Nucleus accumbens (tissue), 56 donors: ENCODE measurements around the gene EN1.

ENCODE experiments used
- DNase-seq, 56 donors: peaks; one replicate each; lab custom pipeline; 2025; lab: John Stamatoyannopoulos, UW

Gene EN1

DNA sequence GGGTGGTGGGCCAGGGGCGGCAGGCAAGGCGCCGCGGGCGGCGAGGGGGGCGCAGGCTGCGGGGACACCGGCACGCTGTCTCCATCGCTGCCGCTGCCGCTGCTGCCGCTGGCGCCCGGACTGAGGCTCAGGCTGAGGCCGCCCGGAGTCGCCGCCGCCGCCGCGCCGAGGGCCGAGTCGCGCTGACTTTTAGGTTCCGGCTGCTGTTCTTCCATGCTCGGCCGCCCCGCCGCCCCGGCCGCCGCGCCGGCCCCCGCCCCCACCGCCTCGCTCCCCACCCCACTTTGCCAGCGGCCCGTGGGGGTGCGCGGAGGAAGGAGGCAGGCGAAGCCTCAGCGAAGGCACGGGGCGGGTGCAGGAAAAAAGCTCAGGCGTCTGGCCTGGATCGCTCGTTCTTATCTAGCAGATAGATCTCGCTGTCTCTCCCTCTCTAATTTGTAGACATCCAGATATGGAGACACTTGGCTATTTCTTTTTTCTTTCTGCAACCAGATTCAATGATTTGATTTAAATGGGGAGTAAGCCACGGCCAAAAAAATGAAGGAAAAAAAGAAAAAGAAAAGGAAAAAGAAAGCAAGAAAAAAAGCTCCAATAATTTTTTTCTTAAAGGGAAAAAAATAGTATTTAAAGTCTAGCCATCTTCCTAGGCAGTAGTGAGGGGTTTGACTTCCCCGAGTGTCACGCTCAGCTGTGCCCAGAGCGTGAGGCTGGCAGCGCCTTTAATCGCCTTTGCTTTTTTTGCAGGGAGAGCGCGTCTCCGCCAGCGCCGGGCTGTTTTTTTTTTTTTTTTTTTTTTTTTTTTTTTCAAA lies at the start of gene EN1:
TSS of gene EN1 (minus strand) at position 696 of the 809 bp plus-strand sequence. CDS start at position 215, 481 bp downstream.
- no peak for DNase-seq

GRCh38 chr2:118893100-118893499 lies 45.7 kb upstream of the EN1 start:
- DNase-seq, result no peak

GRCh38 chr2:118889995-118890394 lies 42.5 kb upstream of the EN1 start:
- no peak for DNase-seq

DNA sequence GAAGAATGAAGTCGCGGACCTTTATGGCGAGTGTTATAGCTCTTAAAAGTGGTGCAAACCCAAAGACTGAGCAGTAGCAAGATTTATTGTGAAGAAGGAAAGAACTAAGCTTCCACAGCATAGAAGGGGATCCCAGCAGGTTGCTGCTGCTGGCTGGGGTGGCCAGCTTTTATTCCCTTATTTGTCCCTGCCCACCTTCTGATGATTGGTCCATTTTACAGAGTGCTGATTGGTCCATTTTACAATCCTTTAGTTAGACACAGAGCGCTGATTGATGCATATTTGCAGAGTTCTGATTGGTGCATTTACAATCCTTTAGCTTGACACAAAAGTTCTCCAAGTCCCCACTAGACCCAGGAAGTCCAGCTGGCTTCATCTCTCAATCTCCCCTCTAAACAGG lies 36.3 kb upstream of the EN1 start:
- DNase-seq, result no peak

- DNase-seq, result peak in 47 of 56 donors; percentile 4 to 74 (median 29)
These were observed 35.4 kb upstream of the EN1 start for GRCh38 chr2:118882693-118883336.

- peak in 32 of 56 donors; percentile 3 to 67 (median 22) for DNase-seq
These were observed 34.2 kb upstream of the EN1 start for GRCh38 chr2:118881490-118882129.

GRCh38 chr2:118880501-118880900 lies 33.1 kb upstream of the EN1 start:
- DNase-seq, result no peak

DNA sequence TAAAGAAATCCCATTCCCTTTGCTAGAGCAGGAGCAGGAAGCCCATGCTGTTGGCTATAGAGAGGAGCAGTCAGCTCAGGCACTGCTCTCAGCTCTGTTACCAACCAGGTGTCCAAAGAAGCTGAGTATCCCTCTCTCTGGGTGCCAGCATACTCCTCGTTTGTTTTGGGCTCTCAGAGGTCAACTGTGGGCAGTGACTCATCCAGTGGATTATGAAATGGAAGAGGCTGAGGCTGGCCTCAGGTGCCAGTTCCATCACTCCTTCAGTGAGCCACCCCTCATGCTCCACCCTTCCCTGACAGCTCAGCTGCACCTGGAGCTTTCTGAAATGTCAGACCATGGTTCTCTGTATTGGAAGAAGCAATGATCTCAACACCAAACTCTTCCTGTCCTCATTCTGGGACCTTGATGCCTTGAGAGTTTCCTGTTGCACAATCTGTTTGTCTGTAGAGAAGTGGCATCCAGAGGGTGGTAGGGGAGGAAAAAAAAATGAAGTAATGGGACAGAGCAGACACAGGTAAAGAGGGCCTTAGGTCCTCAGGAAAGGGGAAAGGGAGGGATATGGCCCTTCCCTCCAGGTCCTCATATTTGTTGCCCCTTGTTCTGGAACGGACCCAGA lies 31.2 kb upstream of the EN1 start:
- no peak for DNase-seq

GRCh38 chr2:118875318-118875717 lies 27.9 kb upstream of the EN1 start:
- DNase-seq, result no peak

GRCh38 chr2:118874324-118874723 lies 26.9 kb upstream of the EN1 start:
- no peak for DNase-seq

DNA sequence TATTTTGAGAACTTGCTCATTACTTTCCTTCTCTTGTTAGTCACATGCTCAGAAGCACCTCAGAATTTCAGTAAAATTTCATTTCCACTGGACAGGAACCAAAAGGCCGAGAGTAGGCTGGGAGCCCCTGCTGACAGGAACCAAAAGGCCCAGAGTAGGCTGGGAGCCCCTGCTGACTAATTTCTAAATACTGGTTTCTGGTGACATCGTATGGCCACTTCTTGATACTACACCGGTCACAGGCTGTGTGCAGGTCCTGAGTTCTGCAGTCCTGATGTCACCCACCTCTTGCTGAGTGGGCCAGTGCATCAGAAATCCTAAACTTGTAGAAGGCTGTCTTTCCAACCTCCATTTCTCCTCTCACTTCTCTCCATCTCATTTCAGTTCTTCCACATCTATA lies 17.7 kb upstream of the EN1 start:
- DNase-seq, result peak in 11 of 56 donors; percentile 2 to 44 (median 12)

GRCh38 chr2:118864207-118864606 lies 16.8 kb upstream of the EN1 start:
- DNase-seq, result no peak

DNA sequence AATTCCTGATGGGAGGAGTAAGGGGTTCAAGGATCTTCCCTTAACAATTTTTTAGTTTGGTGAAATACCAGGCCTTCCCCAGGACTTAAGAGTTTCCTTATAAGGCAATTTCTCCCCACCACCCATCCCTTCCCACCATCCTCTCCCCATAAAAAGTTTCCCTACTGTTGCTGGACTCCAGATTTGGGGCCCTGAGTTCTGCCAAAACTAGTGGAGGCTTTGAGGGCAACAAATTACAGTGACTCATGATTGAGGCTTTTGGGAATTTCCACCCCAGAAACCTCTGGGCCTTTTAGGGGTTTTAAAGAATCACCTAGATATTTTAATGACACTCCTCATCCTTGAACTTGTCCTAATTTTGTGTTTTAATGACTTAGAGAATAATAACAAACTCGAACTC lies 14.3 kb upstream of the EN1 start:
- DNase-seq, result no peak

DNA sequence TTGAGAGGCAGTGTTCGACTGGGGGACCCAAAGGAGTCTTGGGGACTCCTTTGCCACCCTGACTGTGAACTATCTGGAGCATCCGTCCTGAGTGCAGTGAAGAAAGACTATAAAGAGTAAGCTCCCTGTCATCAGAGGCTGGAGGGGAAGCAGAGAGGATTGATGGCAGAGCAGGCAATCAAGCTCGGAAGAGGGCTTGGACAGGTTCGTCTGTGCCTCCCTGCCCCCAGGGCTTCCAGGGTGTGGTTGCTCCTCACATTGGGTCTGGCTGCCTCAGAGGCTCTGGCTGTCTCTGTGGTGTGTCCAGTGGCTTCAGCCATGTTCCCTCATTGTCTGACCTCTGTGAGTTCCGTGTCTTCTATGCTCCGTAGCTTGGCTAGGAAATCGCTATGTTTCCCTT lies 13.8 kb upstream of the EN1 start:
- no peak for DNase-seq

- DNase-seq, result no peak
These were observed 13.1 kb upstream of the EN1 start for GRCh38 chr2:118860506-118860905.

DNA sequence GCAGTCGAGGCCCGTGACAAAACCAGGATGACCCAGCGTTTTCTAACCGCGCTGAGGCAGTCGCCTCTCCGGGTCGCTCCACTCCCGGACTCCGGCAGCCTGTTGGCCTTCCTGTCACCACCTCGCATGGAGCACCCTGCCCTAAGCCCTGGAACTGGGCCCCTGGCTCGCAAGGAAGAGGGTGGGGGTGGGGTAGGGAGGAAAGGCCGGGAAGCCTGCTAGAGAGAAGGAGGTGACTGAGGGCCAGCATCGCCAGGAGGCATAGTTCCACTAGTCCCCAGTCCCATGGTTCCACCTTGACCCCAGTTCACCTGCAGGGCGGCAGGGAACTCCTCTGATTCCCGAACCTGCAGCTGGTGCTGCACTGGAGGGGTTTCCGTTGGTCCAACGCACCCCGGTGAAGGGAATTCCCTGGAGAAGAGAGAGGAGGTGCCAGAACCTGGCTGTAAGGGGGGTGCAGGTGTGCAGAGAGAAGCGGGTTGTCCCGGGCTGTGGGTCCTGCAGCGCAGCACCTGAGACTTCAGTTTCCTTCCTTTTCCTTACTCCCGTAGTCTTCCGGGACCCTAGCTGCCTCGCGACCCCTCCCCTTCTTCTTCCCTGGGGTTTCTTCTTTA lies 11.8 kb upstream of the EN1 start:
- DNase-seq, result no peak

GRCh38 chr2:118858485-118859156 lies 11.2 kb upstream of the EN1 start:
- no peak for DNase-seq

DNA sequence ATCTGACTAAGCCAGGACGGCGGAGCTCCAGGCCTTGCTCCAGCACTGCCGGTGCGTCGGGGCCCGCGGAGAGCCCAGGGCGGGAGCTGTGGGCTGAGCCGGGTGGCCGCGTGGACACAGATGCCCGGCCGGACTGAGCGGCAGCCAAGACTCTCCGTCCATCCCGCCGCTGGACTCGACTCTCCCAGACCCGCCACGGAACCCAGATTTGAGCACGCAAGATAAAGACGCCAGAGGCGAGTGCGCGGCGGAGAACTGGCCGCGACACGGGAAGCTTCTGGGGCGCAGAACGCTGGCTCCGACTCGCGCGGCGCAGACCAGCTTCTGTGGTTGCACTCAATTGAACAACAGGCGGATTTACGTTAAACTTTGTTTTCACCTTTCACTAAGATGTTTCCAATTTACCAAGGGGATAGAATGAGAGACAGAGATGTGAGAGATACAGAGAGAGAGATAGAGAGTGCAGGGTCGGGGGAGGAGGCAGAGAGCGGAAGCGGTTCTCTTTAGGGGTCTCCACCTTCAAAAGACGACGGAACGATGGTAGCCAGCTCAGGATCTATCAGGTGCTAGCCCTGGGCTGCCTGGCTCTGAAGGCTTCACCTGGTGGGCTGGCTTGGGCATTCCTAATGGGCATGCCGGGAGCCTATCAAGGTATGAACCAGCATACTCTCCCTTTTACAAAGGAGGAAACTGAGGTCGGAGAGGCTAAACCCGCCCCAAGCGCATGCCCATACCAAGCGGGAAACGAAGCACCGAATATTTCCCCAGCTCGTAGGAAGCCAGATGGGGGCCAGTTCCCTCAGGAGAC lies 10.4 kb upstream of the EN1 start:
- no peak for DNase-seq

DNA sequence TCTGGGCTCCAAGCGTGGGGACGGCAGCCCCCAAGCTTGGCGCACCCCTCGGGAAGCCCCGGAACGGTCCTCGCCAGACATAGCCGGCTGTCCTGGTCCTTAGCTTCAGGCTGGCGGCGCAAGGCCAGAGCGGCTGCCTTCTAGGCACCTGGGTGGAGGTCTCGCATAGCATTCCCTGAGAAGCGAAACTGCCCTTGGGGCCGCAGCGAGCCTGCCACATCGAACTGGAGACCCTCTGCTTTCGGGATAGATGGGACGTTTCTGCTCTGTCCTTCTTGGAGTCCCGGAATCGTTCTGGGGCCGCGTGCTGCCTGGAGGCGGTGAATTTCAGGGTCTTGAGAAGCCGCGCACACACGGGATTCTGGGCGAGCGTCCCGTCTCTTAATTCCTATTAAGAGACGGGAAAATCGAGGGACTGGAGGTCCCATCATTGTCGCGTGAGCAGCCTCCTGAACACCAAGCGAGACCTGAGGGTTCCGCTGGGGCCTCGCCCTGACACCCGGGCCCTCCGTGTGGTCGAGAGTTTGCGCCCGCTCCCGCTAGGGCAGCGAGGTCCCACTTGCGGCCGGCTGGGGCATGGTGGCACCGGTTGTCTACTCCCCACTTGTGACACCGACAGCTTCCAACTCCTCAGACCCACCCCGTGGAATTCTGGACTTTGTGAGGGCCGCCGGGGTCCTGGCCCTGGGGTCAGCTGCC lies 9.7 kb upstream of the EN1 start:
- no peak for DNase-seq
